H9 (cell line): Measurements from ENCODE around the gene TSPAN9. TPM values are rescaled to one million over a fixed set of nuclear protein-coding genes. Genes with fewer than 3 reads are reported as not detected.

Experiments
- DNase-seq: peaks from one replicate; pipeline ENCODE4 v3.0.0-alpha.2; 2017
- H2AFZ ChIP-seq: one replicate; pipeline ENCODE4 v1.6.1; 2013; ENCODE audit warnings: mild to moderate bottlenecking, low read length, control low read depth, moderate library complexity
- H2AK5ac ChIP-seq: 2 replicates; pipeline ENCODE4 v1.6.1; 2013; ENCODE audit warnings: low read length, control low read depth, mixed read lengths; ENCODE audit not compliant: insufficient read length
- H2BK120ac ChIP-seq: one replicate; pipeline ENCODE4 v1.6.1; 2013; ENCODE audit warnings: low read depth, mild to moderate bottlenecking, low read length, control low read depth, inconsistent platforms; ENCODE audit not compliant: poor library complexity, severe bottlenecking
- H2BK12ac ChIP-seq: 2 replicates; pipeline ENCODE4 v1.6.1; 2013; ENCODE audit warnings: low read length, control low read depth, mixed read lengths, low read depth; ENCODE audit not compliant: insufficient read length
- H2BK15ac ChIP-seq: 2 replicates; pipeline ENCODE4 v1.6.1; 2013; ENCODE audit warnings: low read depth, low read length, control low read depth
- H2BK20ac ChIP-seq: one replicate; pipeline ENCODE4 v1.6.1; 2013; ENCODE audit warnings: low read depth, mild to moderate bottlenecking, low read length, control low read depth, inconsistent platforms; ENCODE audit not compliant: poor library complexity, severe bottlenecking
- H2BK5ac ChIP-seq: 2 replicates; pipeline ENCODE4 v1.6.1; 2013; ENCODE audit warnings: low read length, control low read depth, mixed read lengths; ENCODE audit not compliant: insufficient read length
- H3K14ac ChIP-seq: 2 replicates; pipeline ENCODE4 v1.6.1; 2013; ENCODE audit warnings: low read length, control low read depth; ENCODE audit not compliant: insufficient read depth
- H3K18ac ChIP-seq: 2 replicates; pipeline ENCODE4 v1.6.1; 2013; ENCODE audit warnings: low read depth, mild to moderate bottlenecking, mixed read lengths, low read length, control low read depth; ENCODE audit not compliant: insufficient read length
- H3K23ac ChIP-seq: 2 replicates; pipeline ENCODE4 v1.6.1; 2013; ENCODE audit warnings: low read length, control low read depth, mixed read lengths, low read depth; ENCODE audit not compliant: insufficient read length
- H3K23me2 ChIP-seq: 2 replicates; pipeline ENCODE4 v1.6.1; 2013; ENCODE audit warnings: low read depth, mild to moderate bottlenecking, mixed read lengths, low read length, control low read depth; ENCODE audit not compliant: insufficient read length, poor library complexity, severe bottlenecking
- H3K27ac ChIP-seq: 2 replicates; pipeline ENCODE4 v1.5.1; 2013; ENCODE audit warnings: low read length, control low read depth, mixed read lengths, low read depth; ENCODE audit not compliant: insufficient read length
- H3K27me3 ChIP-seq: 2 replicates; pipeline ENCODE4 v1.6.1; 2013; ENCODE audit warnings: low read length, control low read depth, inconsistent platforms; ENCODE audit not compliant: insufficient read depth
- H3K4ac ChIP-seq: 2 replicates; pipeline ENCODE4 v1.6.1; 2013; ENCODE audit warnings: low read depth, mild to moderate bottlenecking, control low read depth, inconsistent platforms, low read length, moderate library complexity
- H3K4me1 ChIP-seq: 2 replicates; pipeline ENCODE4 v1.6.1; 2013; ENCODE audit warnings: low read length, control low read depth, inconsistent platforms; ENCODE audit not compliant: insufficient read depth
- H3K4me2 ChIP-seq: 2 replicates; pipeline ENCODE4 v1.6.1; 2013; ENCODE audit warnings: low read length, control low read depth, mixed read lengths; ENCODE audit not compliant: insufficient read length, insufficient read depth
- H3K56ac ChIP-seq: 2 replicates; pipeline ENCODE4 v1.6.1; 2013; ENCODE audit warnings: low read depth, mild to moderate bottlenecking, mixed read lengths, low read length, control low read depth; ENCODE audit not compliant: insufficient read length
- H3K79me1 ChIP-seq: 2 replicates; pipeline ENCODE4 v1.6.1; 2013; ENCODE audit warnings: low read depth, mild to moderate bottlenecking, moderate library complexity, low read length, control low read depth, inconsistent platforms; ENCODE audit not compliant: insufficient read depth, poor library complexity, severe bottlenecking
- H3K79me2 ChIP-seq: 2 replicates; pipeline ENCODE4 v1.6.1; 2013; ENCODE audit warnings: low read length, control low read depth, inconsistent platforms; ENCODE audit not compliant: insufficient read depth
- H3K9ac ChIP-seq: 2 replicates; pipeline ENCODE4 v1.6.1; 2013; ENCODE audit warnings: low read length, control low read depth, mixed read lengths; ENCODE audit not compliant: insufficient read length; ENCODE audit errors: extremely low read depth
- H3K9me3 ChIP-seq: one replicate; pipeline ENCODE4 v1.6.1; 2013; ENCODE audit warnings: low read depth, low read length, inconsistent platforms; ENCODE audit not compliant: control insufficient read depth
- H3T11ph ChIP-seq: one replicate; pipeline ENCODE4 v1.6.1; 2013; ENCODE audit warnings: mild to moderate bottlenecking, low read length, control low read depth, inconsistent platforms
- H4K20me1 ChIP-seq: one replicate; pipeline ENCODE4 v1.6.1; 2013; ENCODE audit not compliant: control insufficient read depth, insufficient read length, insufficient read depth
- H4K5ac ChIP-seq: 2 replicates; pipeline ENCODE4 v1.6.1; 2013; ENCODE audit warnings: low read depth, mild to moderate bottlenecking, mixed read lengths, low read length, control low read depth; ENCODE audit not compliant: insufficient read length
- H4K8ac ChIP-seq: replicated peaks from 2 replicates; pipeline ENCODE4 v1.6.1; 2013; ENCODE audit warnings: low read length, control low read depth, mixed read lengths, low read depth; ENCODE audit not compliant: insufficient read length
- H4K91ac ChIP-seq: 2 replicates; pipeline ENCODE4 v1.6.1; 2013; ENCODE audit warnings: low read depth, mild to moderate bottlenecking, moderate library complexity, mixed read lengths, low read length, control low read depth; ENCODE audit not compliant: insufficient read length
- H3K27ac Mint-ChIP-seq, 3 experiments: 2 replicates in 2 of 3; 3 replicates in 1 of 3; pipeline ENCODE4 v1.8.0; 2020 to 2021; ENCODE audit warnings: mixed read lengths in 3 of 3, mild to moderate bottlenecking in 1 of 3, moderate library complexity in 1 of 3
- H3K27me3 Mint-ChIP-seq: 2 replicates; pipeline ENCODE4 v1.8.0; 2021; ENCODE audit warnings: low read depth, mild to moderate bottlenecking, moderate library complexity, mixed read lengths
- H3K36me3 Mint-ChIP-seq, 3 experiments: 2 replicates in 2 of 3; 3 replicates in 1 of 3; pipeline ENCODE4 v1.8.0; 2020 to 2021; ENCODE audit warnings: low read depth in 3 of 3, mixed read lengths in 3 of 3; ENCODE audit not compliant: insufficient read depth in 1 of 3
- H3K4me1 Mint-ChIP-seq, 2 experiments: 2 replicates each; pipeline ENCODE4 v1.8.0; 2020; ENCODE audit warnings: mixed read lengths in 2 of 2
- H3K4me3 Mint-ChIP-seq, 2 experiments: 2 replicates in 1 of 2; 3 replicates in 1 of 2; pipeline ENCODE4 v1.8.0; 2020 to 2021; ENCODE audit warnings: mild to moderate bottlenecking in 2 of 2, mixed read lengths in 2 of 2, moderate library complexity in 1 of 2
- H3K9me3 Mint-ChIP-seq, 2 experiments: 2 replicates in 1 of 2; 3 replicates in 1 of 2; pipeline ENCODE4 v1.8.0; 2020; ENCODE audit warnings: mild to moderate bottlenecking in 2 of 2, mixed read lengths in 2 of 2, moderate library complexity in 1 of 2
- WGBS: extraction: QIAGEN DNeasy Blood & Tissue Kit; methylation state at CpG from one replicate; pipeline ENCODE4 v1.1.7; 2013; ENCODE audit warnings: missing lambda C conversion rate, low lambda C conversion rate, mixed read lengths; ENCODE audit not compliant: insufficient read length; ENCODE audit errors: extremely low coverage; 5-methylcytosine and 5-hydroxymethylcytosine counted together
- total RNA-seq: library from RNA; stranded (reverse); gene quantifications from 2 replicates; pipeline ENCODE4 v1.2.1, GENCODE V29; 2021
- TF ChIP-seq, protein P1 (sequence below): fragments of 200-600 bp; sonication (generic); conservative IDR thresholded peaks from 3 replicates; pipeline ENCODE4 v1.8.0; 2021; ENCODE audit warnings: antibody characterized with exemption, mild to moderate bottlenecking

TSPAN9 gene
- total RNA-seq, 1 experiment from 2014 or later = 19.0 TPM

DNA sequence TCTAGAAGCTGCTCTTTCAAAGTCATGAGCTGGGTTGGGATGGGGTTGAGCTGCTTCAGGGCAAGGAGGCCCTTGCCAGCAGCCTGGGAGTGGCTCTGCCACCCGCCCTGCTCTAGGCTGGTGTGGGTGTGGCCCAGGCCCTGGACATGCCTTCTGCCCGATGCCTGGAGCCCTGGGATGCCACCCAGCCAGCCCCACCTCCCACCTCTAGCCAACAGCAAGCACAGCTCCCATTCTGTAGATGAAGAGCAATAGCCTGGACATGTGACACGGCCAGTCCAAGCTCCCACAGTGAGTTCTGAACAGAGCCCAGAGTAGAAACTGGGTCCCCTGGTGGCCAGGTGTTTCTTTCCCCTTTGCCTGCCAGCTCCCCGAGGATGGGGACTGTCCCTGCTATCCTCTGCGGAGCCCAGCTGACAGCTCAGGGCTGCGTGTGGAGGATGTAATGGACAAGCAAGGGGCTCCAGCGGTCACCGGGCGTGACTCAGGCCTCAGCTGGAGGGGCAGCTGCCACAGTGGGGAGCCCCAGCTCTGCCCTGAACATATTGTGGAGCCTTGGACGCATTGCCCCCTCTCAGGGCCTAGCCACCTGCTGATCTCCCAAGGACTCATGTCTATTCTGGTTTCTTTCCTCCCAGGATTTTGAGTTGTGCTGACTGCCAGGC is 165.2 kb downstream of the TSPAN9 start:
- 0 out of 7 replicates have a peak overlapping the region, but pooled peaks of 1 of the 3 experiments have one; percentile 65 for H3K27ac Mint-ChIP-seq

More for the DNA sequence above, 165.2 kb downstream of the TSPAN9 start:
- Histone ChIP-seq H3K9me3 (no peaks in the 10 kb centered on the region), H3K27ac (no peak overlapping the region), H3K27me3 (no peaks in the 10 kb centered on the region), H3K4me1 (no peaks in the 10 kb centered on the region), H2BK15ac (no peak overlapping the region), H4K8ac (no peak overlapping the region), H3K56ac (no peak overlapping the region), H3K23ac (no peak overlapping the region), H3K79me1 (no peaks in the 10 kb centered on the region), H3K14ac (no peak overlapping the region), H2AK5ac (no peak overlapping the region), H2AFZ (no peak overlapping the region), H2BK5ac (no peak overlapping the region), H3K23me2 (no peaks in the 10 kb centered on the region), H3K4ac (no peak overlapping the region), H3K18ac (no peak overlapping the region), H4K91ac (no peak overlapping the region), H3K4me2 (no peak overlapping the region), H2BK12ac (no peak overlapping the region), H2BK20ac (no peak overlapping the region), H4K5ac (no peak overlapping the region), H4K20me1 (no peaks in the 10 kb centered on the region), H3T11ph (no peak overlapping the region), H3K79me2 (no peaks in the 10 kb centered on the region), H3K9ac (no peak overlapping the region), H2BK120ac (no peak overlapping the region)
- H3K4me3 Mint-ChIP-seq = no peak overlapping the region
- DNase-seq = no peak
- peaks cover 2 to 3% of the 10 kb centered on the region in 2 experiments; a peak in 3 of 4 replicates for H3K4me1 Mint-ChIP-seq
- TF ChIP-seq, protein P1, sequence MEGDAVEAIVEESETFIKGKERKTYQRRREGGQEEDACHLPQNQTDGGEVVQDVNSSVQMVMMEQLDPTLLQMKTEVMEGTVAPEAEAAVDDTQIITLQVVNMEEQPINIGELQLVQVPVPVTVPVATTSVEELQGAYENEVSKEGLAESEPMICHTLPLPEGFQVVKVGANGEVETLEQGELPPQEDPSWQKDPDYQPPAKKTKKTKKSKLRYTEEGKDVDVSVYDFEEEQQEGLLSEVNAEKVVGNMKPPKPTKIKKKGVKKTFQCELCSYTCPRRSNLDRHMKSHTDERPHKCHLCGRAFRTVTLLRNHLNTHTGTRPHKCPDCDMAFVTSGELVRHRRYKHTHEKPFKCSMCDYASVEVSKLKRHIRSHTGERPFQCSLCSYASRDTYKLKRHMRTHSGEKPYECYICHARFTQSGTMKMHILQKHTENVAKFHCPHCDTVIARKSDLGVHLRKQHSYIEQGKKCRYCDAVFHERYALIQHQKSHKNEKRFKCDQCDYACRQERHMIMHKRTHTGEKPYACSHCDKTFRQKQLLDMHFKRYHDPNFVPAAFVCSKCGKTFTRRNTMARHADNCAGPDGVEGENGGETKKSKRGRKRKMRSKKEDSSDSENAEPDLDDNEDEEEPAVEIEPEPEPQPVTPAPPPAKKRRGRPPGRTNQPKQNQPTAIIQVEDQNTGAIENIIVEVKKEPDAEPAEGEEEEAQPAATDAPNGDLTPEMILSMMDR = no peak
- H3K9me3 Mint-ChIP-seq = peaks cover 0 to 2% of the 10 kb centered on the region in 2 experiments; a peak in 2 of 5 replicates
- no CpG with 5 or more reads among the region's 10 CpGs for WGBS
- H3K36me3 Mint-ChIP-seq = peaks cover 2 to 13% (median 7%) of the 10 kb centered on the region in 3 experiments; a peak in 5 of 7 replicates
- H3K27me3 Mint-ChIP-seq = no peaks in the 10 kb centered on the region; the same call in none of the 2 replicates
